ENCODE results near the gene GLG1. TPM values are rescaled to one million over a fixed set of nuclear protein-coding genes. Genes with fewer than 3 reads are reported as not detected.
"Not testable (repeated sequence)": the region's sequence is repeated elsewhere in the genome, so short reads cannot be mapped to it uniquely, and the experiment has no call there.

The GLG1 gene
- total RNA-seq, 6 experiments from 2014 or later, result 42.4 to 65.1 (median 44.7) TPM

DNA sequence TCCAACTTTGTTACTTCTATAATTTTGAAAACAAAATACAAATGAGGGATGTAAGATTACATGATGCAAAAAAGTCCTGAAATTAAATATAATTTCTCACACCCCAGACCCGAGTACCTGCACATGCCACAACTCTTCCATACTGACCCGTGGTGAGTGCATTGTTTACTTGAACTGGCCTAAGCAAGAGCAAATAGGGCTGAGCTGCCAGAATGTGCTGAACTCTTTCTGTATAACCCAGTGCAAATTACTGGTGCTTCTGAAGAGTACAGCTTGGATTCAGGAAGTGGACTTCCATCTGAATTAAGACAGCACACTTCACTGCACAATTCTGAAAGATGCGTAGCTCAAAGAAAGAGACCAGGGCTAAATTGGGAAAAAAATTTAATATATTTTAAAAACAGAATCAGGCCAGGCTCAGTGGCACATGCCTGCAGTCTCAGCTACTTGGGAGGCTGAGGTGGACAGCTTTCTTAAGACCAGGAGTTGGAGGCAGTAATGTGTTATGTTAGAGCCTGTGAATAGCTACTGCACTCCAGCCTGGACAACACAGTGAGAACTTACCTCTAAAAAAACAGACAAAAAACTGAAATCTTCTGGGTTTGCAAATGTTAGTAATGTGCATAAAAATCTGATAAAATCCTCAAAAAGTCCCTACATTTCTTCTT, 63.9 kb downstream of the GLG1 start:
- ATAC-seq, result peak; percentile 92 to 95 (median 94)
- Histone ChIP-seq H3K4me1 (peaks cover 0 to 17% (median 2%) of the 10 kb centered on the region in 4 donors), H3K27ac (peak overlapping the region in 2 of 3 donors; percentile 44 to 63)
- H3K4me3 ChIP-seq; intact Hi-C loops (cut with DNase I); H3K36me3 ChIP-seq; H3K27me3 ChIP-seq; DNase-seq; H3K9me3 ChIP-seq: not testable (repeated sequence)
- WGBS (ENCODE audit: insufficient coverage, low coverage, low lambda C conversion rate, missing lambda C conversion rate), result 39% methylated on average over 1 of the region's 3 CpGs

DNA sequence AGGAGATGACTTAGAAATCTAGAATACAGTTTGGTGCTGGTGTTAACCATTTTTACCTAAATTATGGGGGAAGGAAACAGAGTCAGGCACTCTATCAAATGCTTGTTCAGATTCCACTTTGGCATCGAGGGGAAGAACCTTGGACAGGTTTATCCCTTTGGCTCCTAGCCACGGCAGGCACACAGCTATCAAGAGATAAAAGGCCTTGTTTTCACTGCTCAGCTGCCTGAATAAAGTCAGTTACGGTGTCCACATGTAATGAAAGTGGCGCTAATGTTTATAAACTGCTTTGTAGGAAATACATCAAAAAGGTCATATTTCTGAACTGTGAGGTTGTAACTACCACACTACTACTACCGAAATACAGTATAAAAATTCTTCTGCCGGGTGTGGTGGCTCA, 66.3 kb downstream of the GLG1 start:
- Histone ChIP-seq H3K4me1 (peaks cover 0 to 12% (median 2%) of the 10 kb centered on the region in 4 donors), H3K27ac (peak overlapping the region in 2 of 3 donors; percentile 43 to 66)
- WGBS (ENCODE audit: insufficient coverage, low coverage, low lambda C conversion rate, missing lambda C conversion rate), result 10% methylated on average over 5 of the region's 6 CpGs
- H3K36me3 ChIP-seq; H3K4me3 ChIP-seq; H3K9me3 ChIP-seq; intact Hi-C loops (cut with DNase I); H3K27me3 ChIP-seq: not testable (repeated sequence)
- peak; percentile 80 to 85 (median 81) for ATAC-seq
- DNase-seq, result peak; percentile 69 to 85 (median 79)

DNA sequence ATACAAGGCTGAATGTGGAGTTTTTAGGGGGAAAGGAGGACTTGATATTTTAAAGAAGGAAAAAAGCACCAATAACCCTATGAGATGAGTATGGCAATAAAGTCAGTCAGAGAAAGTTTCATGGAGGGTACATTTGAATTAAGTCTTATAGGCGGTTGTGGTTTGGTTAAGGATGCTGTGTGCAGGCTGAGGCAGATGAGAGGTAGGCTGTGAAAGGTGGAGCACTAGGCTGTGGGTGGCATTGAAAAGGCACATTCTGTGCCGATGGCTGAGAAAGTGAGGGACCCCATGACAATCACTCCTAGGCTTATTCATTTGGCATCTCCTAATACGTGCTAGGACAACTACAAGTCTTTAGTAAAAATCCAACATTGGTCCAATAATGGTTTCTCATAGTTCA, 68.1 kb downstream of the GLG1 start:
- ATAC-seq; H3K4me1 ChIP-seq; H3K36me3 ChIP-seq; H3K27me3 ChIP-seq; H3K27ac ChIP-seq; intact Hi-C loops (cut with DNase I); H3K4me3 ChIP-seq; DNase-seq; H3K9me3 ChIP-seq: not testable (repeated sequence)
- WGBS (ENCODE audit: insufficient coverage, low coverage, low lambda C conversion rate, missing lambda C conversion rate), result no CpG with 5 or more reads among the region's 3 CpGs

DNA sequence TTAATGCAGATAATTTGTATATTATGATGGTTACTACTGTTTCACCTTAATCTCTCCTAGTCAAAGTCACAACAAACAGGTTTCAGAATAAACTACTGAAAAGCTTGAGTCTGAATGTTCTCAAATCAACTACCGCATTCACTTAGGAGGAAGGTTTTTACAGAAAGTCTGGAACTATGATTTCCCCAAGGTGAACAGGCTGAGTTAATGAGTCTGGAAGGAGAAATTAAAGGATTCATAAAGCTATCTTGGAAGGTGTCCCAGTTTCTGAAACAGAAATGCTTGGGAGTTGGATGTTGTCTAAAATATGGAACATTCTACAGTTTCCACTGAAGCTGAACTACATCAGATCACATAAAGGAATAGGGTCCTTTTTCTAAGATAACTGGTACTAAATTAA, 69.2 kb downstream of the GLG1 start:
- DNase-seq, result not testable (repeated sequence)

DNA sequence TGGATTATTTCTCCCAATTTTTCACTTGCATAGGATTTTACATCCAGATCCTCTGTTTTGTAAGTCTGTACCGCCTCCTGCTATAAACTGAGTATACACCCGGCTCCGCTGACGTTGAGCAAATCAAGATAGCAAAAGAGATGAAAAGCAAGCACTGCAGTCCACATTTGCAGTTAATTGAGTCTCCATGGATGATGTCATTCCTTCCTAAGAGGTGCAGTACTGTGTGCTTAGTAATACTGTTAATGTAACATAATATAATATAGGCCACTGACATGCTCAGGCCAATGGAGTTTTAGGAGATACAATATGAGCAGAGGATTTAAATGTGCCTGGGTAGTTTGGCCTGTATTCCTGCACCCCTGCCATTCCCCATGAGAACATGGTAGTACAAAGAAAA, 72.3 kb downstream of the GLG1 start:
- H3K27me3 ChIP-seq; H3K36me3 ChIP-seq; intact Hi-C loops (cut with DNase I); DNase-seq; H3K4me3 ChIP-seq; H3K4me1 ChIP-seq; H3K27ac ChIP-seq; H3K9me3 ChIP-seq; ATAC-seq: not testable (repeated sequence)
- 98% methylated on average over 4 of the region's 4 CpGs for WGBS (ENCODE audit: insufficient coverage, low coverage, low lambda C conversion rate, missing lambda C conversion rate)

More for the DNA sequence above, 69.2 kb downstream of the GLG1 start:
- intact Hi-C loops (cut with DNase I); H3K27me3 ChIP-seq; H3K4me3 ChIP-seq; H3K27ac ChIP-seq; H3K4me1 ChIP-seq; ATAC-seq; H3K36me3 ChIP-seq; H3K9me3 ChIP-seq: not testable (repeated sequence)
- 82% methylated on average over 1 of the region's 1 CpG for WGBS (ENCODE audit: insufficient coverage, low coverage, low lambda C conversion rate, missing lambda C conversion rate)

DNA sequence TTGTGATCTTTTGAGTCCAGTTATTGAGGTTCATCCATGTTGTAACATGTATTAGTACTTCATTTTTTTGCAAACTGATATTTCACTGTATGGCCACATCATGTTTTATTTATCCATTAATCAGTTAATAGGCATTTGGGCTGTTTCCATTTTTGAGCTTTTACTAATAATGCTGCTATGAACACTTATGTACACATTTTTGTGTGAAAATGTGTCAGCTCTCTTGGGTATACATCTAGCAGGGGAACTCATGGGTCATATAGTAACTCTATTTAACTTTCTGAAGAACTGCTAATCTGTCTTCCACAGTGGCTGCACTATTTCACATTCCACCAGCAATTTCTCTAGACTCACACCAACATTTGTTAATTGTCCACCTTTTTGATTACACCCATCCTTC, 82.0 kb downstream of the GLG1 start:
- Histone ChIP-seq H3K9me3 (peaks cover 0 to 7% (median 0%) of the 10 kb centered on the region in 4 donors), H3K4me1 (no peaks in the 10 kb centered on the region), H3K4me3 (no peak overlapping the region), H3K27ac (no peak overlapping the region), H3K36me3 (no peaks in the 10 kb centered on the region), H3K27me3 (no peaks in the 10 kb centered on the region)
- DNase-seq (no peak), ATAC-seq (no peak)
- intact Hi-C loops (cut with DNase I), result no loop called here
- no peak for TF ChIP-seq POLR2A (IDR thresholded peaks at IDR 0.05)
- TF ChIP-seq, protein P1, sequence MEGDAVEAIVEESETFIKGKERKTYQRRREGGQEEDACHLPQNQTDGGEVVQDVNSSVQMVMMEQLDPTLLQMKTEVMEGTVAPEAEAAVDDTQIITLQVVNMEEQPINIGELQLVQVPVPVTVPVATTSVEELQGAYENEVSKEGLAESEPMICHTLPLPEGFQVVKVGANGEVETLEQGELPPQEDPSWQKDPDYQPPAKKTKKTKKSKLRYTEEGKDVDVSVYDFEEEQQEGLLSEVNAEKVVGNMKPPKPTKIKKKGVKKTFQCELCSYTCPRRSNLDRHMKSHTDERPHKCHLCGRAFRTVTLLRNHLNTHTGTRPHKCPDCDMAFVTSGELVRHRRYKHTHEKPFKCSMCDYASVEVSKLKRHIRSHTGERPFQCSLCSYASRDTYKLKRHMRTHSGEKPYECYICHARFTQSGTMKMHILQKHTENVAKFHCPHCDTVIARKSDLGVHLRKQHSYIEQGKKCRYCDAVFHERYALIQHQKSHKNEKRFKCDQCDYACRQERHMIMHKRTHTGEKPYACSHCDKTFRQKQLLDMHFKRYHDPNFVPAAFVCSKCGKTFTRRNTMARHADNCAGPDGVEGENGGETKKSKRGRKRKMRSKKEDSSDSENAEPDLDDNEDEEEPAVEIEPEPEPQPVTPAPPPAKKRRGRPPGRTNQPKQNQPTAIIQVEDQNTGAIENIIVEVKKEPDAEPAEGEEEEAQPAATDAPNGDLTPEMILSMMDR (IDR thresholded peaks at IDR 0.05), result no peak

DNA sequence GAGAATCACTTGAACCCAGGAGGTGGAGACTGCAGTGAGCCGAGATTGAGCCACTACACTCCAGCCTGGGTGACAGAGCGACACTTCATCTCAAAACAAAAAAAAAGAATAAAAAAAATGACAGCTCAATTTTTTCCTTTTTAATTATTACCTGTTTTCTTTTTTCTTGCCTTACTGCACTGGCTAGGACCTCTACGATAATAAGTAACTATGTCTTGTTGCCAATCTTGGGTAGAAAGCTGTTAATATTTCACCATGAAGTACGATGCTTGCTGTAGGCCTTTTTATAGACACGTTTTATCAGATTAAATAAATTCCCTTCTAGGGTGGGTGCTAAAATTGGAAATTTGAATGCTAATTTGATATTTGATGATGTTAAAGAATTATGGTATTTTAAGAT, 82.8 kb downstream of the GLG1 start:
- 76% methylated on average over 3 of the region's 5 CpGs for WGBS (ENCODE audit: insufficient coverage, low coverage, low lambda C conversion rate, missing lambda C conversion rate)
- Histone ChIP-seq H3K4me1 (no peaks in the 10 kb centered on the region), H3K9me3 (peaks cover 0 to 7% (median 0%) of the 10 kb centered on the region in 4 donors), H3K27ac (no peak overlapping the region), H3K4me3 (no peak overlapping the region), H3K27me3 (no peaks in the 10 kb centered on the region), H3K36me3 (no peaks in the 10 kb centered on the region)
- TF ChIP-seq, protein P1 (IDR thresholded peaks at IDR 0.05), result no peak
- no peak for TF ChIP-seq POLR2A (IDR thresholded peaks at IDR 0.05)
- intact Hi-C loops (cut with DNase I), result no loop called here
- DNase-seq (no peak), ATAC-seq (no peak)

DNA sequence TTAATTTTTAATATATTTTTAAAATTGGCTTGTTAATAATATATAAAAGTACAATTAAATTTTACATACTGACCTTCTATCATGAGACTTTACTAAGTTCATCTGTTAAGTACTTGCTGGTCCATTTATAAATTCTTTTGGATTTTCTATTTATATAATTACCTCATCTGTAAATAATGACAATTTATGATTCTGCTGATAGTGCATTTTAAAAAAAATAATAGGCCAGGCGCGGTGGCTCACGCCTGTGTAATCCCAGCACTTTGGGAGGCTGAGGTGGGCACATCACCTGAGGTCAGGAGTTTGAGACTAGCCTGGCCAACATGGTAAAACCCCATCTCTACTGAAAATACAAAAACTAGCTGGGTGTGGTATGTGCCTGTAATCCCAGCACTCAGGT, 83.2 kb downstream of the GLG1 start:
- H3K4me1 ChIP-seq; H3K9me3 ChIP-seq; H3K27ac ChIP-seq; H3K4me3 ChIP-seq; ATAC-seq; intact Hi-C loops (cut with DNase I); H3K36me3 ChIP-seq; DNase-seq; H3K27me3 ChIP-seq: not testable (repeated sequence)
- 97% methylated on average over 3 of the region's 3 CpGs for WGBS (ENCODE audit: insufficient coverage, low coverage, low lambda C conversion rate, missing lambda C conversion rate)

Measured in right lobe of liver (tissue), 6 donors.